T-helper 17 cell (primary cell): ENCODE measurements around the gene CLRN3. TPM values are rescaled to one million over a fixed set of nuclear protein-coding genes. Genes with fewer than 3 reads are reported as not detected.

ENCODE experiments used
- ATAC-seq: fragments of 150-1000 bp; cut with Tn5 transposase; 2 replicates; pipeline ENCODE4 v1.10.0; 2021; ENCODE audit warnings: mild to moderate bottlenecking, moderate library complexity
- DNase-seq, 3 donors: peaks; one replicate each; pipeline versions ENCODE4 v3.0.0 to v3.0.0-alpha.2; 2020 to 2021
- H3K9me3 ChIP-seq: one replicate; pipeline ENCODE4 v1.7.0; 2013; ENCODE audit warnings: low read length, mild to moderate bottlenecking; ENCODE audit not compliant: control insufficient read depth, poor library complexity, severe bottlenecking
- H3K27ac Mint-ChIP-seq: one replicate; pipeline ENCODE4 v1.8.0; 2022; ENCODE audit warnings: mild to moderate bottlenecking, moderate library complexity, mixed read lengths
- H3K27me3 Mint-ChIP-seq: one replicate; pipeline ENCODE4 v1.8.0; 2022; ENCODE audit warnings: mixed read lengths
- H3K36me3 Mint-ChIP-seq: one replicate; pipeline ENCODE4 v1.8.0; 2022; ENCODE audit warnings: low read depth, mixed read lengths
- H3K4me1 Mint-ChIP-seq: one replicate; pipeline ENCODE4 v1.8.0; 2022; ENCODE audit warnings: mild to moderate bottlenecking, mixed read lengths
- H3K4me3 Mint-ChIP-seq: one replicate; pipeline ENCODE4 v1.8.0; 2022; ENCODE audit warnings: mild to moderate bottlenecking, moderate library complexity, mixed read lengths
- total RNA-seq, 4 donors: library from RNA in 2 of 4; stranded (reverse) in 2 of 4; gene quantifications; one replicate each; pipeline ENCODE4 v1.2.3 and lab custom pipeline; 2022 to 2026

Gene CLRN3
- total RNA-seq, 2 donors from 2014 or later, result not detected

DNA sequence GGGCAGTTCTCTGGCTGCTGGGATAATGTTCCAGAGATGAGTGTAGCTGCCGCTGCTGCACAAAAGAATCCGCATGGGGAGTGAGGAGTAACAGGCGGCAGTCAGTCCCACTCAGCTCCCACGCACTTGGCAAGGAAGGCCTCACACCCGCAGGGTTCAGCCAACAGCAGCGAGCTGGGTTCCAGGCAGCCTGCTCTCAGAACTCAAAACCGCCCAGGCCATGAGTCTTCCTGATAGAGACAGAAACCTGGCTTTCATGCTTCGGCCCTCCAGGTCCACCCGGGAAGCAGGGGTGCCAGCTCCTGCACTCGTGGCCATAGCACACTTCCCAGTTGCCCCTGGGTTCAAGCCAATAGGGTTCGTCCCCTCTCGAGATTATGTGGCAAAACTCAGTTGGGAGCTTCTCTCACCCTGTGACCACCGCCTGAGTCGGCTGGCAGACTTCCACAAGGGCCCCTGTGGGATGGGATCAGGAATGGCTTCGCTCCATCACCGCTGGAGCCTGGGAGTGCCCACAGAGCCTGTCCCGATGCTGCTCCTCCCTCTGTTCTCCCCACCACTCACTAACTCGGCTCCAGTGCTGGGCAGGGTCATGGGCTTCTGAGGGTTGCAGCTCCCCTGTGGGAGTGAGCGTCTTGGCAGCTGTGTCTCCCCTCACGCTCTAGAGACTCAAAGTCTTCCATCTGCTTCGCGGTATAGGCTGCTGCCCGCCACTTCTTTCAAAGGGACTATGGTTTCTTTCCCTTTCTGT is 20.6 kb downstream of the CLRN3 start:
- no peak overlapping the region for H3K4me3 Mint-ChIP-seq
- no peak for DNase-seq
- no peak for ATAC-seq
- peaks cover 46% of the 10 kb centered on the region for H3K27me3 Mint-ChIP-seq
- H3K27ac Mint-ChIP-seq, result no peak overlapping the region
- H3K9me3 ChIP-seq, result no peaks in the 10 kb centered on the region
- H3K4me1 Mint-ChIP-seq, result peaks cover 4% of the 10 kb centered on the region
- peaks cover 4% of the 10 kb centered on the region for H3K36me3 Mint-ChIP-seq

DNA sequence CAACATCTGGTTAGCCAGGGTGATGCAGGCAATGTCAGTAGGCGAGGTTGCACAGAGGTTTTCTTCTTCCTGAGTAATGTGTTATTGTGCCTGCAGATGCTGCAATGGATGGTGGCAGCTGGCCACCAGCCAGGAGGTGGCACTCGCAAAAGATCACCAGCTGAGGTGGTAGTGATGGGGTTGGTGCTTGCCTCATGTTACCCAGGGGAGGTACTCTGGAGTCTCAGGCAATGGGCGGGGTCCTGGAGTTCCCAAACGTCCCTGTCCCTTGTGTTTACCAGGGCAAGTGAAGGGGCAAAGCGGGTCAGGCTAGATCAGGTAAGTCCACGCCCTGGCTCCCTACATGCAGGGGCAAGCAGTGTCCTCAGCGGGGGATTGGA is 21.1 kb downstream of the CLRN3 start:
- peaks cover 4% of the 10 kb centered on the region for H3K4me1 Mint-ChIP-seq
- H3K27me3 Mint-ChIP-seq, result peaks cover 49% of the 10 kb centered on the region
- ATAC-seq (no peak), DNase-seq (no peak)
- no peak overlapping the region for H3K4me3 Mint-ChIP-seq
- no peak overlapping the region for H3K27ac Mint-ChIP-seq
- peaks cover 4% of the 10 kb centered on the region for H3K36me3 Mint-ChIP-seq
- H3K9me3 ChIP-seq, result no peaks in the 10 kb centered on the region

DNA sequence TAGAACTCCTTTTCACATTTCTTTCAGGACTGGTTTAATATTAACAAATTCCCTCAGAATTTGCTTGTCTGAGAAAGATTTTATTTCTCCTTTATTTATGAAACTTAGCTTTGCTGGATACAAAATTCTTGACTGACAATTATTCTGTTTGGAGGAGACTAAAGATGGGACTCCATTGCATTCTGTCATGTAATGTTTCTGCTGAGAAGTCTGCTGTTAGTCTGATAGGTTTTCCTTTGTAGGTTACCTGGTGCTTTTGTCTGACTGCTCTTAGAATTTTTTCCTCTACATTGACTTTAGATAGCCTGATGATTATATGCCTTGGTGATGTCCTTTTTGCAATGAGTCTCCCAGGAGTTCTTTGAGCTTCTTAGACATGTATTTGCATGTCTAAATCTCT is 23.4 kb downstream of the CLRN3 start:
- no peak overlapping the region for H3K4me3 Mint-ChIP-seq
- peaks cover 45% of the 10 kb centered on the region for H3K27me3 Mint-ChIP-seq
- no peak overlapping the region for H3K27ac Mint-ChIP-seq
- no peak for ATAC-seq
- DNase-seq, result no peak
- no peaks in the 10 kb centered on the region for H3K9me3 ChIP-seq
- H3K36me3 Mint-ChIP-seq, result peaks cover 7% of the 10 kb centered on the region
- peaks cover 4% of the 10 kb centered on the region for H3K4me1 Mint-ChIP-seq

DNA sequence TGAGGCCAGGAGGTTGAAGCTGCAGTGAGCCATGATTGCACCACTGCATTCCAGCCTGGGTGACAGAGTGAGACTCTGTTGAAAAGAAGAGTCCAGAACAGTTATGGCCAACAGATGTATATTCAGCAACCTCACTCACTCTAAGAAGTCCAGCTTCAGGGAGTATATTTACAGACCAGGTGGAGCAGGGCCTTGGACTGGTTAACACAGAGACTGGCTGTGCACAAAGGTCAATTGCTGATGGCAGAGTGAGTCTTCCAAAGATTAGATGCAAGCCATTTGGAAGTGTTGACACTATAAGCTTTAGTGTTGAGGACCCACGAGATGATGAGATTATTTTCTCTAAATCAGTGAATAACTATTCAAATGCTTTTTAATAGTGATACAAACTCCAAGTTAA is 24.9 kb downstream of the CLRN3 start:
- no peak for ATAC-seq
- Mint-ChIP-seq H3K4me3 (no peak overlapping the region), H3K27me3 (peaks cover 35% of the 10 kb centered on the region), H3K27ac (no peak overlapping the region), H3K36me3 (peaks cover 7% of the 10 kb centered on the region), H3K4me1 (no peaks in the 10 kb centered on the region)
- no peaks in the 10 kb centered on the region for H3K9me3 ChIP-seq
- DNase-seq, result no peak

DNA sequence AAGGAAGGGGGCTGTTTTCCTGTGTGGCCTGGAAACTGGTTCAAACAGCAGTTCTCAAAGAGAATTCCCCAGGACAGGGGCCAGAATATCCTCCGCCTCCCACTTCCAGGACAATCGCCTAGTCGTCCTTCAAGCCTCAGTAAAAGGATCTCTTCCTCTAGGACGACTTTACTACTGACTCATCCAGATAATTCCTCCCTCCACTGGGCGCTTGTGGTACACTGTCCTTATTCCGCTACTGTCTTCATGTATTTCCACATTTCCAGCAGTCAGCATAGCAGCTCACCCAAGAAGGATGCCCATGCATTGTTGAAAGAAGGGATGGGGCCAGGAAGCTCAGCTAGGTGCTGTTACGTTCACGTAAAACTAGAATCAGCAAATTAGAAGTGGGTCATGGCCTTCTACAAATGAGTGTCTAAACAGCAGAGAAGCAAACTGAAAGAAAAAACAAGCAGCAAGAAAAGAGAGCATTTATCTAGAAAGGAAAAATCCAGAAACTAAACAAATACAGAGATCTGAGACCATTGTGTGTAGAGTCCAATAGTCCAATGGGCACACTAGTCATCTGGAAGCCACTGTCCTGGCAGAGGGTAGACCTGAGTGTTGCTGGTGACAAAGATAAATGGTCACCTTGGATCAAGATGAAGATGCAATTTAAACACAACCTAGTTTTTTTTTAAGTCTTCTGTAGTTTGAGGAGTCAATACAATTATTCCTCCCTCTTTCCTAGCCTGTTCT is 26.3 kb downstream of the CLRN3 start:
- no peaks in the 10 kb centered on the region for H3K4me1 Mint-ChIP-seq

DNA sequence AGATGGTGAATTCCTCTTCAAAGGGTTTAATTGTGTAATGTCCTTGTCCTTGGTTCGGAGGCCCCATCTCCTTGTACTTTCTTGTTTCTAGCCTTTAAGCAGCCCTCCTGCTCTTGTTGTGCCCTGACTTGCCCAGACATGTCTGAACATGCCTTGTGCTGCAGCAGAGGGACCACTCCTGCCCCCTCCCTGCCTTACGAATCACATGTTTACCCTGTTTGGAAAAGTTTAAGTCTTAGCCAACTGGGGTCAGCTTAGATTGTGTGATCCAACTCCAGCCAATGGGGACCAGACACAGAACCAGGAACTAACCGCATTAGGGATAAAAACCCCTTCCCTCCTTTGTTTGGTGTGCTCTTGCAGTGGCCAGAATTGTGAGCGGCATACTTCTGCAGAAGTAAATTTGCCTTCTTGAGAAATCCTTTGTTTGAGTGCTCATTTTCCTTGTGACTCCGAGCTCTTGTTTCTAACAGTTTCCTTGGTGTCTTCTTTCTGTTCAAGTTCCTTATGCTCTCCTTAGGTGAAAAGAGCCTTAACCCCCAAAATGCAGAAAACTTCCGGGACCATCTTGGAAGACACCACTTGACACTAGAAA is 29.4 kb downstream of the CLRN3 start:
- H3K27ac Mint-ChIP-seq, result no peak overlapping the region
- H3K4me3 Mint-ChIP-seq, result no peak overlapping the region
- peaks cover 16% of the 10 kb centered on the region for H3K27me3 Mint-ChIP-seq
- ATAC-seq (no peak), DNase-seq (no peak)
- H3K4me1 Mint-ChIP-seq, result no peaks in the 10 kb centered on the region
- no peaks in the 10 kb centered on the region for H3K9me3 ChIP-seq
- H3K36me3 Mint-ChIP-seq, result peaks cover 3% of the 10 kb centered on the region

More for the DNA sequence above, 26.3 kb downstream of the CLRN3 start:
- H3K9me3 ChIP-seq, result no peaks in the 10 kb centered on the region
- Mint-ChIP-seq H3K4me3 (no peak overlapping the region), H3K27ac (no peak overlapping the region), H3K36me3 (peaks cover 7% of the 10 kb centered on the region), H3K27me3 (peaks cover 24% of the 10 kb centered on the region)
- DNase-seq (no peak), ATAC-seq (no peak)

DNA sequence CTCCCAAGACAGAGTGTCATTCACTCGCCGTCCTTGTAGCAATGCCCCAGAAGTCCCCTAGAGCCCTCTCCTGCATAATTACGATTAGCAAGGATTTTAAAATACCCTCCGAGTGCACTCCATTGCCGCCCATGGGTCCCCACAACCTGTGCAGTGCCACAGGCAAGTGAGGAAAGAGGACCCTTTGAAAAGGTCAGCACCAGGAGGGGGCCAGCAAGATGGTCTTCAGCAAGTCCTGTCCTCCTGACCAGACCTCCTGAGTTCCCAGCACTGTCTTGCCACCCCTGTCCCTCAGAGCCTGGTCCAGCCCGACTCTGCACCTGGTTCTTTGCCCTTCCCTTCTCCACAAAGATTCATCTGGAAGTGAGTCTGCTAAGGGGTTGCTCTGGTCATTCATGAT is 32.1 kb downstream of the CLRN3 start:
- no peak for DNase-seq
- ATAC-seq, result no peak
- no peak overlapping the region for H3K4me3 Mint-ChIP-seq
- no peaks in the 10 kb centered on the region for H3K9me3 ChIP-seq
- no peaks in the 10 kb centered on the region for H3K4me1 Mint-ChIP-seq
- peaks cover 11% of the 10 kb centered on the region for H3K27me3 Mint-ChIP-seq
- H3K27ac Mint-ChIP-seq, result no peak overlapping the region
- no peaks in the 10 kb centered on the region for H3K36me3 Mint-ChIP-seq

DNA sequence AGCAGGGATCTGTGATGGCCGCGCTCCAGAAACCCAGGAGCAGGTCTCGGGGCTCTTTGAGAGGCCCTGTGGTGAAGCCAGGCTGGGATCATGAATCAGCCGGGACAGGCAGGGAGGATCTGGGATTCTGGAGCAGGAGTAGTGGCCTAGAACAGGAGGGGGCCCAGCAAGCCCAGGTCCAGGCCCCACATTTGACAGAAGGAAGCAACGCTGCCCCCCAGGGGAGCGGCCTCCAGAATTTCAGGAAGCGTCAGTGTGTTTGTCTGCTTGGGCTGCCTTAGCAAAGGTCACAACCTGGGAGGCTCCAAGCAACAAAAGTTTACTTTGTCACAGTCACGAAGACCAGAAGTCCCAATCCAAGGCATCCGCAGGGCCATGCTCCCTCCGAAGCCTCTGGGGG is 36.8 kb downstream of the CLRN3 start:
- ATAC-seq (no peak), DNase-seq (no peak)
- Mint-ChIP-seq H3K36me3 (no peaks in the 10 kb centered on the region), H3K27me3 (peaks cover 29% of the 10 kb centered on the region), H3K27ac (no peak overlapping the region), H3K4me3 (no peak overlapping the region), H3K4me1 (peaks cover 6% of the 10 kb centered on the region)
- no peaks in the 10 kb centered on the region for H3K9me3 ChIP-seq

DNA sequence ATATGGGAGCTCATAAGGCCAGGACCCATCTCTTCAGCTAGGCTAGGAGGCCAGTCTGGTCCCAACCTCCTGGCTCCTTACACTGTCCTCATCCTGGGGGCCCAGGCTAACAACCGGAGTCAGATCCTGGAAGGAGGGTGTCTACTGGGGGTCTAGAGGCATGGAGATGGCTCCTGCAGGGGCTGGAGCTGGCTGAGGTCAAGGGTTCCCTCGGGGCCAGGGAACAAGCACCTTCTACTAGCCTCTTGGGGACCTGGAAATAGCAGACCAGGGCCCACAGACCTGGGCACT is 37.2 kb downstream of the CLRN3 start:
- no peak overlapping the region for H3K27ac Mint-ChIP-seq
- no peaks in the 10 kb centered on the region for H3K9me3 ChIP-seq
- no peaks in the 10 kb centered on the region for H3K36me3 Mint-ChIP-seq
- no peak for DNase-seq
- ATAC-seq, result no peak
- peaks cover 6% of the 10 kb centered on the region for H3K4me1 Mint-ChIP-seq
- H3K4me3 Mint-ChIP-seq, result no peak overlapping the region
- peaks cover 33% of the 10 kb centered on the region for H3K27me3 Mint-ChIP-seq

DNA sequence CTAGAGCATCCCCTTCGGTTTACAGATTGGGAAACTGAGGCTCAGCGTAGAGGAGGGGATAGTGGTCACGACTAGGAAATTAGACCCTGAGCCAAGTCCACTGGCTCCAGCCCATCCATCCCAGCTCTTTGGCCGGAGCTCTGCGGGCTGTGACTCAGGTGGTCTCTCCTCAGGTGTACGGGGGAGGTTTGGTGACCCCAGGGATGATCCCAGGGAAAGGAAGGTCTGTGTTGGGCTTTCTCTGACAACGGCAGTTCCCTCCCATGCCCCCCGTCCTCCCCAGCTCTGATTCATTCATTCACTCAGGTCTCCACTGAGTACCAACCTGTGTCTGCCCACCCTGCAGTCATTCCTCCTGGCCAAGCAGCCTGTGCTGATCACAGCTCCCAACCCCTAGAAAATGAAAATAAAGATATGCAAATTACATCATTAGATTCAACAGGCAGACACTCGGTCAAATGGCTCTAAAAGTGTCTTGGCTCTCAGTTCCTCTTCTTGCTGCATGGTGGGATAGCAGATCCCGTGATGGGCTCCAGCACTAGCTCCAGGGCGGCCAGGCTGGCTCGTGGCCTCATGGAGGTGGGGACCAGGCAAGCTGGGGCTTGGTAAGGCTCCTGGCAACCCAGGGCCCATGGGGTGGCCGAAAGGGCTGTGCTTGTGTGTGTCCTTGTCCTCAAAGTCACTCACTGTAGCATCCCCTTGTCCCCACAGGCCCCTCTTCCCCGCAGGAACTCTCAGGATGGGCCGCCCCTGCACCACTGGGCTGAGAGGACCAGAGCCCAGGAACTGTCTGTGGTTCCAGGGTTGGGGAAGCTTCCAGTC is 37.8 kb downstream of the CLRN3 start:
- Mint-ChIP-seq H3K27me3 (peaks cover 33% of the 10 kb centered on the region), H3K36me3 (no peaks in the 10 kb centered on the region), H3K4me3 (no peak overlapping the region), H3K4me1 (peaks cover 6% of the 10 kb centered on the region), H3K27ac (no peak overlapping the region)
- DNase-seq (no peak), ATAC-seq (no peak)
- no peaks in the 10 kb centered on the region for H3K9me3 ChIP-seq

DNA sequence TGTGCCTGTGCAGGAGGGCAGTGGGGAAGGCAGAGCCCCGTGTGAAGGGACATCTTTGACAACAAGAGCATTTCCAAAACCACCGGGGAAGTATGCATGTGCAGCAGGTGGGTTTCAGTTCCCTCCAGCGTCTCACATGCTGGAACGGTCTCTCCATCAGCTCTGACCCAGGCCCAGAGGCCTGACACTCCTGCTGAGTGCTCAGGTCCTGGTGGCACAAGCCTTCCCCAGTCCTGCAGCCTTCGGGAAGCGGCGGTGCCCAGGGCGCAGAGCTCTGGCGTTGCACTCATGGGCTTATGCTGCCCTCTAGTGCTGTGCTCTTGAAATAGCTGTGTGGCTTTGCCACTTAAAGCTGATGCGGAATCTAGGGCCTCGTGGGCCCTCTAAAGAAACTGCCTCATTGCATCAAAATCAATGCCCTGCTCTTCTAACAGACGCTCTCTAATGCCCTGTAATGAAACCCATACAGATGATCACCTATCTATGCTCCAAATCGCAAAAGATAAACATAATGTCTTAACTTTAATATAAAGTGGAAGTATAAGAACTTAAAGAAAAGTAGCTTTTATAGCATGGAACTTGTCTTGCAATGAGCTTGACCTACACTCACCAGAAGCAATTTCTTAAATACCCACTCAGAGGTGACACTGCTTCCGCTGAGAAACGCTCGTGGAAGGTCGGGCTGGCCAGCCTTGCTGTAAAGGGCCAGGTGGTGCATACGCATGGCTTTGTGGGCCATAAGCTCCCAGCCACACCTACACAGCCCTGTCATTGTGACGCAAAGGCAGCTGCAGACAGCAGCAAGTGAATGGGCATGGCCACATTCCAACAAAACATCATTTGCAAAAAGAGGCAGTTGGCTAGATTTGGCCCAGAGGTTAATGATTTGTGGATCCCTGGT is 38.6 kb downstream of the CLRN3 start:
- peaks cover 6% of the 10 kb centered on the region for H3K4me1 Mint-ChIP-seq
- DNase-seq (peak in 1 of 3 donors; percentile 29), ATAC-seq (peak; percentile 81)
- H3K4me3 Mint-ChIP-seq, result no peak overlapping the region
- H3K27me3 Mint-ChIP-seq, result peaks cover 33% of the 10 kb centered on the region
- H3K9me3 ChIP-seq, result no peaks in the 10 kb centered on the region
- no peaks in the 10 kb centered on the region for H3K36me3 Mint-ChIP-seq
- no peak overlapping the region for H3K27ac Mint-ChIP-seq

DNA sequence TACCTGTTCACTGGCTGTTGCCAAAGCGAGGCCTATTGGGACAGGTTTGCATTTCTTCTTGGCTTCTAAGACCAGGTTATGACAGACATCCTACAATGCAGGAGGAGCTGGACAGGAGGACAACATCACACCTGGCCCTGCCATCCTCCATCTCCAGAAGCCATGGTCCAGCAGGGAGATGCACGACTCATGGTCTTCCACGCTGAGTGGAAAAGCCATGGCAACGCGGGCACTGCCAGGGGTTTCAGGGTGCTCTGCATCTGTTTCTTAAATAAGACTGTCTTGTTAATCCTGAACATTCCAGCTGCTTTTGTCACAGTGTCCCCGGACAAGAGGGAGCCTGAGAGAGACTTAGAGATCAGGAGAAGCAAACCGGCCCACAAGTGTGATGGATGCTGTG is 40.3 kb downstream of the CLRN3 start:
- no peak for DNase-seq
- no peak overlapping the region for H3K27ac Mint-ChIP-seq
- H3K4me1 Mint-ChIP-seq, result peaks cover 6% of the 10 kb centered on the region
- H3K9me3 ChIP-seq, result no peaks in the 10 kb centered on the region
- ATAC-seq, result no peak
- H3K4me3 Mint-ChIP-seq, result no peak overlapping the region
- no peaks in the 10 kb centered on the region for H3K36me3 Mint-ChIP-seq
- peaks cover 33% of the 10 kb centered on the region for H3K27me3 Mint-ChIP-seq
